M059J (cell line): ENCODE measurements around the gene TTC21A. TPM values are rescaled to one million over a fixed set of nuclear protein-coding genes. Genes with fewer than 3 reads are reported as not detected.

ENCODE experiments used
- DNase-seq: peaks from one replicate; pipeline ENCODE4 v3.0.0-alpha.2; 2012; ENCODE audit warnings: low read depth
- total RNA-seq: library from RNA; depleted of rRNA; stranded (reverse); fragments of >200 nt; shearing (Covaris generic); gene quantifications from 2 replicates; pipeline ENCODE4 v1.2.3, GENCODE V29; 2014; rRNA removed

TTC21A gene
- total RNA-seq, 1 experiment from 2014 or later: 1.4 TPM

- DNase-seq: peak; percentile 82
Measured at GRCh38 chr3:39180546-39181346, 73.3 kb downstream of the TTC21A start.

DNA sequence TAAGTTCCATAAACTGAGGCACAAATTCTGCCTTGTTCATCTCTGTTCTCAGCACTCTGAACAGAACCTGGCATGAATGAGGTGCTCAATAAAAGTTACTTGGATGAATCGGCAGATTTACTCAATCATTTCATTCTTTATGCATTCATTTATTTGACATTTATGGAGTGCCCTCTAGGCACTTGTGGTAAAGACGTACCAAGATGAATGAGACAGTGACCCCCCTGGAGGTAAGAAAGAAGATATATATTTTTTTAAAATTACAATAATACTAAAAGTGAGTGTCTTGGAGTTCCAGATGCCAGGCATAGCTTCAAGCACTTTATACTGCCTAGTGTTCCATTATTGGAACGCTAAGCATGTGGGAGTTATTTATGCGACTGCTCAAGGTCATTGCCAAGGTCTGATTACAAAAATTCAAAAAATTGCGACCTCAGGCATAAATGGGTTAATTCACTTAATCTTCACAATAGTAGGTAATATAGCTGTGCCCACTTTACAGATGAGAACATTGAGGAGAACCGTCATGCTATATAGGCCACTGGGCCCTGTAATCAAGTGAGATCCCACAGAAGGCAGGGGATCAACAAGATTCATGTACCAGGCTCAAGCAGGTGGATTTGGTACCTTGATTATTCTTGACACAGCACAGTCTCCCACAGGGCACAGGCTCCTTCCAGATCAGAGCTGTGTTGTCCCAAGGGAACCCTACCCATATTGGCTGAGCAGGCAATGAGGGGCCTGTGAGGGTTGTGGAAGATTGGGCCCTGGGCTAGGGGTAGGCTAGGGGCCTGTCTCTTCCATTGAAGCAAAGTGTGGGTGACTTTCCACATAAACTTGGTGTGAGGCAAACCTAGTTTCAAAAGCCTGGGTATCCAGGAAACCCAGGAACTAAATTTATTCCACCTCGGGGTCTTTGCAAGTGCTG, 74.2 kb downstream of the TTC21A start:
- DNase-seq: peak; percentile 30

DNA sequence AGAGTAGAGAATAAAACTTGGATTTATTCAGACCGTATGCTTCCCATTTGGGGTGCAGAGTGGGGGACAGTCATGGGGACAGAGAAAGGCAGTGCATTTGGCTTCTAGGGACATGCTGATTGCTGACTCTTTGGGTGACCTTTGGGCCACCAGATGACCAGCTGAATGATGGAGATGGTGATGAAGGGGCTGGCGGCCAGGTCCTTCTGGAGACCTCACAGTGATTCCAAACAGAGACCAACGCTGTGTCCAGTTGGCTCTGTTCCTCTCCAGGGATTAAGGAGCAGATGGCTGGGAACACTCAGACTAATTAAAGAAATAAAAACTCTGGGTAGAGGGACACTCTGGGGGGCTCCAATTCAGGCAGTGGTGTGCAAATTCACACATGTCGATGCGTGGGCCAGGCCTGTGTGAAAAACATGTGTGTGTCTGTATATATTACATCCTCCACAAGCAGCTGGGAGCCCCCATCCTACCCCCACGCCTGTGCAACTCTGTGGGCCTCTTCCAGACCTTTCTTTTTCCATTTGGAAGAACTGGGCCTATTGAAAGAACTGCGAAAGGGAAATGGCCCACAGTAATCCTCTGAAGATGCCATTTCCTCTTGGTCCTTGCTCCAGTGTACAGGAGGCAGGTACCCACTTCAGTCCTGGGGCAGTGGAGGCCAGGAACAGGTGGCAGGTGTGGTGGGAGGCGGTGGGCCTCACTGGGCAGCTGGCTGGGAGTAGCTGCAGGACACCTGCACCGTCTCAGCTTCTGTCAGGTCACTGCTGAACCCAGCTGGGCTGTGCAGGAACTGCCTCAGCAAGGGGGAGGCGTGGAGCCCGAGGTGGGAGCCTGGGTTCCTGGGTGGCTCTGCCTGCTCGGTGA, 76.0 kb downstream of the TTC21A start:
- DNase-seq: no peak

DNA sequence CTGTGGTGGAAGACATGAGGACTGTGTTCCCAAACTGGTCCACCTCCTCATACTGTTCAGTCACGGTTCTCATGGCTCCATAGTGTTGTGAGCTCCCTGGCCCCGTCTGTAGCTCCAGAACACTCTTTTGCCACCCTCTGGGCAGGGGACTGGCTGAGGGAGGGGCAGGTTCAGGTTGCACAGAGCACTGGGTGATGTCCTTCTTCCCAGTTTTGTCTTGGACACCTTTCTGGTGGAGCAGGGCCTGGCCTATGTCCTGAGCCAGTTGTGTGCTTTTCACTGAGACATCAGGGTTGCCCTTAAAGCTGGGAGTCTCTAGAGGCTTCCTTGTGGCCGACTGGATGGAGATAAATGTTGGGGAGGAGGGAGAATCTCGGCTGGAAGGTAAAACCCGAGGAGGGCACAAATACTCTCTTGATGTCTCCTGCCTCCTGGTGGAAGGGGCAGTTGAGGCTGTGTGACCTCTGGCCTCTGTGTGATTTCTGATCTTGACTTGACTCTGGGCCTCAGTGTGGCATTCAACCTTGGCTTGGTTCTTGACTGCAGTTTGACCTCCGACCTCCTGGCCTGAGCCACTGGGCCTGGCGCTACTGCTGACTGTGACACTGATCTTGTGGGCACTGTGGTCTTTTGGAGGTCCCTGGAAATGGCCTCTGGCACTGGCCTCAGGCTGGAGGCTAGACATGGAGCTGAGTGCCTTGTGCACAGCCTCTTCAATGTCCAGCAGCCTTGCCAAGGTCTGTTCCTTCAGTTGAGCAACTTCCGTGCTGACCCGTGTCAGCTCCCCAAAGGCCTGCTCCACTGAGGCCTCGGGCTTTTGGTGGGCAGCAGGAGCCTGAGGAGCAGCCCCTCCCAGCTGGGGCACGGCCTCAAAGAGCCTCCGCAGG, 76.8 kb downstream of the TTC21A start:
- no peak for DNase-seq

GRCh38 chr3:39184968-39185285, 77.4 kb downstream of the TTC21A start:
- DNase-seq: no peak

DNA sequence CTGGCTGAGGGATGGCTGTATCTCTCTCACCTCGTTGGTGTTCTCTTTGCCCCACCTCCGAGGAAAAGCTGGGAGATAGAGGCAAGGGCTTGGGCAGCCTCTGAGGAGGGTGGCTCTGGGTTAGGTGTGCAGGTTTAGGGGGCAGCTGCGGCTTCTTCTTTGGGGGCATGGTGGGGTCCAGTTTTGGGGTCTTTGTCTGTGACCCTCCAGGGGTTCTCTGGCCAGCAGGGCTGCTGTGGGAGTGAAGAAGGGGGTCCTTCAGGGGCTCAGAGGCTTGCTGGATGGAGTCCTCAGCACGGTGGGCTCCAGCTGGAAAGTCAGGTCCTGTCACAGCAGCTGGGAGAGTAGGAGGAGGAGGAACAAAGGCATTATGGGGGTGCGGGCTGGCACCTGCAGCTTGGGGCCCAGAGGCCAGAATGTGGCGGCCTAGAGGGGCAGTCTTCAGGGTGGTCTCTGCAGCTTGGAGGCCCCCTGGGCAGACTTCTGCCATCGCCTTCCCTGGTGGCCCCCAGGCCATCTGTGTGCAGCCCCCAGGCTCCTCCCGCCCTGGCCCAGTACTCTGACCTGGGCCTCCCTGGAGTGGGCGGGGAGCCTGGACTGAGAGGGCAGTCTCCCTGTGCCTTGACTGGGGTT, 78.0 kb downstream of the TTC21A start:
- no peak for DNase-seq

- DNase-seq: no peak
Measured at GRCh38 chr3:39185959-39186691, 78.6 kb downstream of the TTC21A start.

GRCh38 chr3:39186692-39187151, 79.2 kb downstream of the TTC21A start:
- no peak for DNase-seq

DNA sequence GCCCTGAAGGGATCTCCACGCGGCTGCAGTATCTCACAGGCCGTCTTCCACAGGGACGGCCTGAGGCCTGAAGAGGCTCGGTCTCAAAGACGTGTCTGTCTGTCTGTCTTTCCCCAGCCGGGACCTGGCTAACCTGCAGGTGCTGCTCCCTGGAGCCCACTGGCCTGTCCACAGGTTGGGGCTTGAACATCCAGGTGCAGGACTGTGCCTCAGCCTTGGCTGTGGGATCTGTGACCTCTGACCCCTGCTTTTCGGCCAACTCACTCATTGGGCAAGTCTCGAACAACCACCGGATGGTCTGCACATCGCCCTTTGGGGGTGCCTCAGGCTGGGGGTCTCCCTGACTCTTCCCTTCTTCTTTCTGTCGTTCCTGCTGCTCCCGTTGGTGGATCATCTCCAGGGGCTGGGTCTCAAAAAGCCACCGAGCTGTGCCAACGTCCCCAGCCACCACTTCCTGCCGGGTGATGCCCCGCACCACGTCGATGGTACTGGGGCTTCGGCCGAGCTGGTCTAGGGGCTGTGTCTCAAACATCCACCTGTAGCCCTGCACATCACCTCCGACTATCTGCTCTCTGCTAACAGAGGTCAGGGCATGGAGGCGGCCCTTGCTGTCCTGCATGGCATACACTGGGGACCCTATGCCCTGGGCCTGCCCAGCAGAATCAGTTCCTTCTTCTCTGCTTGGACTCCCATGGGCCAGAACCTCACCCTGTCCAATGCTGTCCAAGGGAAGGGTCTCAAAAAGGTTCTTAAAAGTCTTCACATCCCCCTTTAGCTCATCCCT, 80.1 kb downstream of the TTC21A start:
- no peak for DNase-seq

Other genes starting within 250 kb of the TTC21A start
- not detected in 2 replicates for gene SCN11A, start 55.7 kb upstream of the TTC21A start, total RNA-seq
- gene WDR48, start 55.7 kb upstream of the TTC21A start, total RNA-seq: 11.4 and 20.0 TPM in 2 replicates
- gene GORASP1, start 53 bp upstream of the TTC21A start, total RNA-seq: 18.7 and 34.8 TPM in 2 replicates
- gene CSRNP1, start 45.9 kb downstream of the TTC21A start, total RNA-seq: 6.0 and 12.6 TPM in 2 replicates
- gene XIRP1, start 84.9 kb downstream of the TTC21A start, total RNA-seq: 0.12 and 0.59 TPM in 2 replicates
- 0.02 TPM in 1 of 2 replicates, not detected in the other for gene CX3CR1, start 172.4 kb downstream of the TTC21A start, total RNA-seq
- gene CCR8, start 222.0 kb downstream of the TTC21A start, total RNA-seq: not detected in 2 replicates